SK-N-MC (cell line): ENCODE measurements around the gene SOX10.
"Not testable (repeated sequence)": the region's sequence is repeated elsewhere in the genome, so short reads cannot be mapped to it uniquely, and the experiment has no call there.

ENCODE experiments used
- DNase-seq: peaks from one replicate; pipeline ENCODE4 v3.0.0-alpha.2; 2011; ENCODE audit warnings: low read depth, low spot score
- H3K27ac ChIP-seq: fragments of 200-600 bp; sonication (generic); 2 replicates; pipeline ENCODE4 v1.5.1; 2016; ENCODE audit warnings: mixed run types
- H3K36me3 ChIP-seq: fragments of 200-600 bp; sonication (generic); 2 replicates; pipeline ENCODE4 v1.6.1; 2017; ENCODE audit warnings: antibody characterized with exemption, low read length, mixed read lengths; ENCODE audit not compliant: insufficient read depth
- H3K4me3 ChIP-seq: fragments of 200-600 bp; sonication (generic); 2 replicates; pipeline ENCODE4 v1.5.1; 2016
- H3K9ac ChIP-seq: fragments of 200-600 bp; sonication (generic); 2 replicates; pipeline ENCODE4 v1.8.0; 2017; ENCODE audit warnings: mixed run types, mixed read lengths; ENCODE audit not compliant: insufficient read length
- H3K9me3 ChIP-seq: fragments of 200-600 bp; sonication (generic); 2 replicates; pipeline ENCODE4 v1.6.1; 2017; ENCODE audit warnings: low read depth, mild to moderate bottlenecking, antibody characterized with exemption, low read length, moderate library complexity, mixed read lengths
- EZH2 ChIP-seq: fragments of 200-600 bp; sonication (generic); IDR thresholded peaks from one replicate; pipeline ENCODE4 v1.6.1; 2017; ENCODE audit warnings: antibody characterized with exemption
- FOXP2 ChIP-seq: optimal IDR thresholded peaks from 2 replicates; pipeline ENCODE3; 2011; ENCODE audit warnings: mild to moderate bottlenecking, moderate library complexity; ENCODE audit not compliant: insufficient read depth; ENCODE audit errors: extremely low read length, control extremely low read depth
- POLR2AphosphoS5 ChIP-seq: IDR thresholded peaks from 2 replicates; pipeline ENCODE4 v1.6.1; 2012; ENCODE audit warnings: mild to moderate bottlenecking, low read depth, low read length, borderline replicate concordance

Gene SOX10

DNA sequence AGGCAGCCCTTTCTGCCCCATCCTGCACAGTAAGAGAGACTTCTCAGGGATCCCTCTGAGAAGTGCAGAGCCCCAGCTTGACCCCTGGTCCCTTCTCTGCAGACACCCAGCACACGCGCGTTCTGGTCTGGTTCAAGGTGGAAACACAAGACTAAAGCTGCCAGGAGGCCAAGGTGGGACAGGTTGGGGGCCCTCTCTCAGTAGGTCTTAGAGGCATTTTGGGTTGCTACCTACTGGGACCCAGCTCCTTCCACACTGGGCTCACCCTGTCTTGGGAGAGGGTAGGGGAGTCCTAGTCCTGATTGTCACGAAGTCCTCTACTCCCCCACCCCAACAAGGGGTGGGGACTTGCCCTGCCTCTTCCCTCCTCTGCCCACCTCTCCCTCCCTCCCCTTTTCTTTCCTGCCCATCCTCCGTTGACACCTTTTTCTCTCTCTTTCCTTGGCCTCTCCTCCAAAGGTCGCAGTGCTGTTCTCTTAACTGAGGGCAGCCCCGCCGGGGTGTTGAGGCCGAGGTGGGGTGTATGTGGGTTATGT lies 763 bp upstream of the SOX10 start:
- no peak for DNase-seq
- H3K36me3 ChIP-seq, result no peaks in the 10 kb centered on the region
- H3K9ac ChIP-seq, result no peak overlapping the region
- TF ChIP-seq POLR2AphosphoS5 (no peak), FOXP2 (no peak), EZH2 (no peak)
- H3K9me3 ChIP-seq, result no peaks in the 10 kb centered on the region
- H3K4me3 ChIP-seq, result no peak overlapping the region
- H3K27ac ChIP-seq, result no peak overlapping the region

DNA sequence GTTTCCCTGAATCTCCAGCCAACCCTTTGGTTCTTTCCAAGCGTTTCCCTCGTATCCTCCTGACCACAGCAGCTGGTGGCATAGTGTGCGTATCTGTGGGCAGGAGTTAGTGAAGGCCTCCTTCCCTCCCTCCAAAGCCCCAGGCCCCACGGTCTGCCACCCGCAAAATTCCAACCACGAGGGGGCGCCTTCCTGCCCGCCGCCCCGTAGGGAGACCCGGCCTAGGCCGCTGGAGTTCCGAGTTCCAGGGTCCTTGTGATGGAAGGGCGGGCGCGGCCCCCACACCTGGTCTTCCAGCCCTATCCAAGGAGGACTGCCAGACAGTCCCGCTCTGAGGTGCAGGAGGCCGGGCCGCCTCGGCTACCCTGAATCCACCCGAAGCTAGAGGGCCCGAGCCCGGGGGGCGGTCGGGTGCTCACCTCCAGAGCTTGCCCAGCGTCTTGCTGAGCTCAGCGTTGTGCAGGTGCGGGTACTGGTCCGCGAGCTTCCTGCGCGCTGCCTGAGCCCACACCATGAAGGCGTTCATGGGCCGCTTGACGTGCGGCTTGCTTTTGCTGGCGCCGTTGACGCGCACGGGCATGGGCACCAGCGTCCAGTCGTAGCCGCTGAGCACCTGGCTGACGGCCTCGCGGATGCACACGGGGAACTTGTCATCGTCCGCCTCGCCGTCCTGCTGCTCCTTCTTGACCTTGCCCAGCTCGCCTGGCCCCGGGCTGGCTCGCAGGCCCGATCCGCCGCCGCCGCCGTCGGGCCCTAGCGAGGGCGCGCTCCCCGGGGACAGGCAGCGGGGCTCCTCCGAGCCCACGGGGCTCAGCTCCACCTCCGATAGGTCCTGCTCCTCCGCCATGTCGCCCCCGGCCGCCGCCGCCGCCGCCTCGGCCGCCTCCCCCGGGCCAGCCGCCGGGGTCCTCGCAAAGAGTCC lies 1.2 kb downstream of the SOX10 start:
- no peak for TF ChIP-seq POLR2AphosphoS5
- no peak for TF ChIP-seq FOXP2
- TF ChIP-seq EZH2, result no peak
- Histone ChIP-seq H3K4me3 (no peak overlapping the region), H3K9ac (no peak overlapping the region)

DNA sequence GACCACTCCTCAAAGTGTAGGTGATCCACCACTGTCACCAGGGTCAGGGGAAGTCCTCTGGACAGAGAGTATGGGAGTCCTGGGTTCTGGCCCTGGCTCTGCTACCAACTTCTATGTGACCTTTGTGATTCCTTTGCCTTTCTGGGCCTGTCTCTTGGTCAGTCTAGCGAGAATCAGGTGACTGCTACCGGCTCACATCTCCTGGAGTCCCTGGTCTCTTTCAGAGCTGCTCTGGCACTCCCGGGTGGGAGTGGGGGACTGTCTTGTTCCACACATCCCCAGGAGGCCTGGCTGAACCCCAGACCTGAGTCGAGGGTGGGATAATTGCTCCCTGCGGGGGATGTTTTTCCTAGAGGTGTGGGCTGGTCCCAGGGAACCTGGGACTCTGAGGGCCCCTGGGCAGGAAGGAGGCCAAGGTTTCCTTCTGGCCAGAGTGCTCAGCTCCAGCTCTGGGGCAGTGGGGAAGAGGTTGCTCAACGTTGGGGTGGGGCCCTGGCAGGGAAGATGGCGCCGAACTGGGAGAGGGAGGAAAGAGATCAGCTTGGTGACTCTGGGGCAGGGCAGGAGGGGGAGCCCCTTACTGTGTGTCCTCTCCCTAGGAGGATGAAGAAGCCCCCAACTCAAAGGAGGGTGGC lies 2.1 kb downstream of the SOX10 start:
- H3K36me3 ChIP-seq, result no peaks in the 10 kb centered on the region
- no peak overlapping the region for H3K27ac ChIP-seq
- H3K9ac ChIP-seq, result no peak overlapping the region
- H3K9me3 ChIP-seq, result no peaks in the 10 kb centered on the region
- TF ChIP-seq EZH2 (no peak), POLR2AphosphoS5 (no peak), FOXP2 (no peak)
- DNase-seq, result no peak
- H3K4me3 ChIP-seq, result no peak overlapping the region

More for the DNA sequence above, 1.2 kb downstream of the SOX10 start:
- no peak for DNase-seq
- Histone ChIP-seq H3K27ac (no peak overlapping the region), H3K9me3 (no peaks in the 10 kb centered on the region), H3K36me3 (no peaks in the 10 kb centered on the region)

DNA sequence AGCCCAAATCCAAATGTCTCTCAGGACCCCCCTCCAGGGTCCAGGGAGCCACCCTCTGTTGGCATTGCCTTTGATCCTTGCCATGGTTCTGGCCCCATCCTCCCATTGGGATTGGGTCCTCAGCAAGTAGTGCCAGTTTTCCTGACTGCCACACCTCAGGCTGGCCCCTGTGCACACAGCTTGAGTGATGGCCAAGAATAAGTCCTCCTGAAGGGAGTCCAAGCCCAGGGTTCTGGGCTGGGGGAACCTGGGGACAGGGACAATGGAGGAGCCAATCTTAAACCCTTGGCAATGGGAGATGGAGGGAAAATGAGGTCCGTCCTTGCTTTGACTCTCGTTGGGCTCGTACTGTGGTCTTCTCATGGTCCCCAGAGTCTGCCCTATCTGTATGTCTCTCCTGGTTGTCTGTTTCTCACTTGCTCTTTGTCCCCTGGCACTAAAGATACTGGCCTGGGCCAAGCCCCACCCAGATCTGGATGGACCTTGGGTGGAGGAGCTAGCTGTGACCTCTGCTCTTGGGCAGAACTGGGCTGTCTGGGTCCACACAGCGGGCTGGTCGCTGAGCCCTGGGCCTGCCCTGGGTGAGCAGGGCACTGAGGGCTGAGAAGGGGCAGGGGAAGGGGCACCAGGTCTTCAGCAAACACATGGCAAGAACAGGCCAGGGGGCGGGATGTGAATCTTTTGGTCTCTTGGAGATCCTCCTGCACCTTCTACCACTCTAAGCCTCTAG lies 2.9 kb downstream of the SOX10 start:
- Histone ChIP-seq H3K9me3 (no peaks in the 10 kb centered on the region), H3K27ac (no peak overlapping the region), H3K36me3 (no peaks in the 10 kb centered on the region), H3K9ac (no peak overlapping the region), H3K4me3 (no peak overlapping the region)
- DNase-seq, result no peak
- TF ChIP-seq FOXP2 (no peak), POLR2AphosphoS5 (no peak), EZH2 (no peak)

DNA sequence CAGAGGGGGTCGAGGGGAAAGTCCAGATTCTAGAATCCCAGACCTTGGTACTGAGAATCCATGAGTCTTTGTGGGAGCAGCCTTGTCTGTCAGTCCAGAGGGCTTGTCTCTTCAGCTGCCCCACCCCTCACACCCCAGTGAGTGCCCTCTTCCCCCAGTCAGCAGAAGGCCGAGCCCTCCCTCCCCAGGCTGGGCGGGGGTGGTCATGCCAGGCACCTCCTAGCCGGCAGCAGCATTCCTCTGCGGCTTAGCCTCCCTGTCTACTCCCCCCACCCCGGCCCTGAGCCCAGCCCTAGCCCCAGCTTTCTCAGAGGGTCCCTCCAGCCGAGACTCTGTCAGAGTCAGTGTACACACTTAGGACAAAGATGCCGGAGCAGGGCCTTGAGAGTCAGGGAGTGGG lies 4.6 kb downstream of the SOX10 start:
- DNase-seq, result no peak
- H3K27ac ChIP-seq, result no peak overlapping the region
- TF ChIP-seq FOXP2, result no peak
- TF ChIP-seq EZH2, result no peak
- TF ChIP-seq POLR2AphosphoS5, result no peak
- H3K4me3 ChIP-seq, result no peak overlapping the region
- no peaks in the 10 kb centered on the region for H3K9me3 ChIP-seq
- H3K36me3 ChIP-seq, result no peaks in the 10 kb centered on the region
- no peak overlapping the region for H3K9ac ChIP-seq

DNA sequence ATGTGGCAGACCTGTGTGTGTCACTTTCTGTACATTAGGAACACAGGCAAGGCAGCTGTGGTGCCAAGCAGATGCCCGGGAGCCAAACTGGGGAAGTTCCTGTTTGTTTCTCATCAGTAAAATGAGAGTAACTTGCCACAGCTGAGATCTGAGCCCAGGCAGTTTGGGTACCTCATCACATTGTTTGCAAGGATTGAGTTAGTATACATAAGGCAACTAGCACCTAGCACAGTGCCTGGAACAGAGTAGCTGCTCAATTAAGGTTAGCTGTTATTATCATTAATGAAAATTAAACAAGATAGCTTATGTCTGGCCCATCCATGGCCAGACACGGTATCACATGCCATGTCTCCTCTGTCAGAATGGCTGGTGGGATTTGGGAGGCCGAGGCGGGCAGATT lies 7.8 kb downstream of the SOX10 start:
- no peak overlapping the region for H3K27ac ChIP-seq
- H3K9me3 ChIP-seq, result no peaks in the 10 kb centered on the region
- no peak overlapping the region for H3K9ac ChIP-seq
- TF ChIP-seq EZH2, result no peak
- no peak for TF ChIP-seq POLR2AphosphoS5
- TF ChIP-seq FOXP2, result no peak
- H3K36me3 ChIP-seq, result no peaks in the 10 kb centered on the region
- no peak for DNase-seq
- no peak overlapping the region for H3K4me3 ChIP-seq

DNA sequence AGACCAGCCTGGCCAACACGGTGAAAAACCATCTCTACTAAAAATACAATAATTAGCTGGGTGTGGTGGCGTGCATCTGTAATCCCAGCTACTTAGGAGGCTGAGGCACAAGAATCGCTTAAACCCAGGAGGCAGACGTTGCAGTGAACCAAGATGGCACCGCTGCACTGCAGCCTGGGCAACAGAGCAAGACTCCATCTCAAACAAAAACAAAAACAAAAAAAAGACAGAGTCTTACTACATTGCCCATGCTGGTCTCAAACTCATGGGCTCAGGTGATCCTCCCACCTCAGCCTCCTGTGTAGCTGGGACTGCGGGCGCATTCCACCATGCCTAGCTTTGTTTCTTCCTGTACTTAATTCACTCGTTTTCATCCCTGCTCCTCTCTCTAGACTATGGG lies 8.3 kb downstream of the SOX10 start:
- not testable (repeated sequence) for H3K27ac ChIP-seq, H3K9me3 ChIP-seq, H3K4me3 ChIP-seq, DNase-seq, H3K9ac ChIP-seq, H3K36me3 ChIP-seq

DNA sequence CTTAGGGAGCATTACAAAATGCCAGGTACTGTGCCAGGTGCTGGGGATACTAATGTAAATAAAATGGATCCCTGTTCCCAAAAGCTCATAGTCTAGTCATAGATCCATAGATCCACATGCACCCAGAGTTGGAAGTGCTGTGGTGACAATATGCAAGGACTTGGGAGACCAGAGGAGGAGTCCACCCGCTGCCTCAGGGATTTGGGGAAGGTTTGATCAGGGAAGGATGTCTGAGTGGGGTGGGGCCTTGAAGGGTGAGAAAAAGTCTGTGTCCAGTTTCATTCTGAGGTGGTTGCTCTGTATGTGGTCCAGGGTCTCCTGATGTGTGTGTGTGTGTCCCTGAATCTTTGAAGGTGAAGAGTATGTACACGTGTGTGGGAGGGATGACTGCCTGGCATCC lies 9.2 kb downstream of the SOX10 start:
- no peak overlapping the region for H3K4me3 ChIP-seq
- no peaks in the 10 kb centered on the region for H3K9me3 ChIP-seq
- no peak overlapping the region for H3K27ac ChIP-seq
- TF ChIP-seq FOXP2 (no peak), EZH2 (no peak), POLR2AphosphoS5 (no peak)
- no peaks in the 10 kb centered on the region for H3K36me3 ChIP-seq
- no peak overlapping the region for H3K9ac ChIP-seq
- no peak for DNase-seq
